ENCODE measurements around the gene DGKG. TPM values are rescaled to one million over a fixed set of nuclear protein-coding genes. Genes with fewer than 3 reads are reported as not detected.

DGKG gene
- polyA plus RNA-seq, 1 donor (not counting 4 experiments of a cell fraction or from before 2014, with no cell fraction given), result 0.22 TPM

DNA sequence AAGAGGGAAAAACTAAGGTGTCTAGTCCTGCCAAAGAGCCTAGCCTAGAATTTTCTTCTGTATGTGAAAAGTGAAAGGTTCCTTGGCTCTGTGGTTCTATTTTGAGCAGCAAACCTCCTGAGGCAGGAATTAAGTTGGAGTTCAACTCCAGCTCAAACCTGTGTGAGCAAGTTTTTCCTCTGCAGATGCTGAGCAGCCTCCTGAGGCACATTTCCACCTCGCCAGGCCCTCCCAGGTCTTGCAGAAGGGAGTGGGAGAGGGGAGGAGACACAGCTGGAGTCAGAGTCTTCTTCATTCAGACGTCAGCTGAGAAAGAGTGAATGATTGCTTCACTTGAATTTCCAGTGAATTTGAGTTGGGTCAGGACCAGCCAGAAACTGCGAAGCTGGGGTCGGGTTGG is 183.6 kb downstream of the DGKG start:
- no peak overlapping the region for H3K4me3 ChIP-seq (ENCODE audit: control insufficient read depth in 2 of 3, extremely low read depth in 1 of 3, insufficient read depth in 2 of 3, low read depth in 1 of 3, low read length in 3 of 3)
- no peaks in the 10 kb centered on the region for H3K36me3 ChIP-seq (ENCODE audit: control insufficient read depth in 2 of 2, extremely low read depth in 1 of 2, insufficient read depth in 2 of 2, low read length in 2 of 2)
- peaks cover 8% of the 10 kb centered on the region for H3K27me3 ChIP-seq (ENCODE audit: control insufficient read depth, extremely low read depth, insufficient read depth, low read length)
- FAIRE-seq (no peak), DNase-seq (ENCODE audit: low read depth, low spot score) (no peak)
- H3K27ac ChIP-seq (ENCODE audit: control insufficient read depth, insufficient read depth, low read length), result no peak overlapping the region
- dilution Hi-C loops (cut with MboI; ENCODE audit: extremely low pct_ligation_motif_present, low sequenced_read_pairs), result no loop called here
- no peaks in the 10 kb centered on the region for H3K79me2 ChIP-seq (ENCODE audit: control insufficient read depth, insufficient read depth, low read length)
- H2AFZ ChIP-seq (ENCODE audit: control insufficient read depth, low read length), result no peak overlapping the region
- no peak overlapping the region for H3K9ac ChIP-seq (ENCODE audit: control insufficient read depth, extremely low read depth, insufficient read depth, low read length)
- H3K4me1 ChIP-seq (ENCODE audit: control insufficient read depth, extremely low read depth, insufficient read depth, low read length), result no peaks in the 10 kb centered on the region
- H3K9me3 ChIP-seq (ENCODE audit: control insufficient read depth, low read depth, low read length), result no peaks in the 10 kb centered on the region
- H3K4me2 ChIP-seq (ENCODE audit: control insufficient read depth, extremely low read depth, insufficient read depth, low read depth, low read length), result no peak overlapping the region
- H3K9me1 ChIP-seq (ENCODE audit: control insufficient read depth, extremely low read depth, insufficient read depth, low read length), result no peaks in the 10 kb centered on the region
- H4K20me1 ChIP-seq (ENCODE audit: control insufficient read depth, extremely low read depth, insufficient read depth, low read length), result no peaks in the 10 kb centered on the region
- no peak for TF ChIP-seq EZH2 (IDR thresholded peaks at IDR 0.05; ENCODE audit: low read length)
- TF ChIP-seq, protein P1, sequence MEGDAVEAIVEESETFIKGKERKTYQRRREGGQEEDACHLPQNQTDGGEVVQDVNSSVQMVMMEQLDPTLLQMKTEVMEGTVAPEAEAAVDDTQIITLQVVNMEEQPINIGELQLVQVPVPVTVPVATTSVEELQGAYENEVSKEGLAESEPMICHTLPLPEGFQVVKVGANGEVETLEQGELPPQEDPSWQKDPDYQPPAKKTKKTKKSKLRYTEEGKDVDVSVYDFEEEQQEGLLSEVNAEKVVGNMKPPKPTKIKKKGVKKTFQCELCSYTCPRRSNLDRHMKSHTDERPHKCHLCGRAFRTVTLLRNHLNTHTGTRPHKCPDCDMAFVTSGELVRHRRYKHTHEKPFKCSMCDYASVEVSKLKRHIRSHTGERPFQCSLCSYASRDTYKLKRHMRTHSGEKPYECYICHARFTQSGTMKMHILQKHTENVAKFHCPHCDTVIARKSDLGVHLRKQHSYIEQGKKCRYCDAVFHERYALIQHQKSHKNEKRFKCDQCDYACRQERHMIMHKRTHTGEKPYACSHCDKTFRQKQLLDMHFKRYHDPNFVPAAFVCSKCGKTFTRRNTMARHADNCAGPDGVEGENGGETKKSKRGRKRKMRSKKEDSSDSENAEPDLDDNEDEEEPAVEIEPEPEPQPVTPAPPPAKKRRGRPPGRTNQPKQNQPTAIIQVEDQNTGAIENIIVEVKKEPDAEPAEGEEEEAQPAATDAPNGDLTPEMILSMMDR (optimal IDR thresholded peaks at IDR 0.05 in 1 of 3, IDR thresholded peaks at IDR 0.05 in 1 of 3, conservative IDR thresholded peaks at IDR 0.05 in 1 of 3; ENCODE audit: extremely low read depth in 1 of 3, insufficient read depth in 2 of 3, low read length in 3 of 3), result no peak

DNA sequence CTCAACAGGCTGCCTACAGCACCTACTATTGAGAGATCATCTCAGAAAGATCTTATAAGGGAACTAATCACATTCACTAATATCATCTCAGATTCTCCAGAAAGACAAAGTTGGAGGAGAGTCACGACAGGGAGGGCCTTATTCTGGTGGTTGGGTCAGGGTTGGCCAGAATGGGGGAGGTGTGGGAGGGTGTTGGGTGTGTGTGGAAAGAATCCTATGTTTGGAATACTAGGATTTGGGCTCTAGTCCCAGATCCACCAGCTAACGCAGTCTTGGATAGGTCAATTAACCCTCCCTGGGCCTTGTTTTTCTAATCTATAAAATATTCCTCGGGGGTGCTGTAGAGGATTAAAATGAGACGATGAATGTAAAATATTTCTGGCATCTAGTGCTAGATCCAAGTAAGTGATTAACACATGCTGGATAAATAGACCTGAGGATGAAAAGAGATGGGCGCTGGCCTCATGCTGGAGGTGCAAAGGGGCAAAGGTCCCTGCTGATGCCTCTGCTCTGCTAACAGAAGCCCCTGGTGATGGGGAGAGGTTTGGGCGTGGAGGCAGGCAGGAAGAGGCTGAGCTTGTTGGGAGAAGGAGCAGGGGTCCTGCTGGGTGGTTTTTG is 185.6 kb downstream of the DGKG start:
- dilution Hi-C loops (cut with MboI; ENCODE audit: extremely low pct_ligation_motif_present, low sequenced_read_pairs), result no loop called here
- Histone ChIP-seq H3K9ac (ENCODE audit: control insufficient read depth, extremely low read depth, insufficient read depth, low read length) (no peak overlapping the region), H3K9me3 (ENCODE audit: control insufficient read depth, low read depth, low read length) (no peaks in the 10 kb centered on the region), H3K27ac (ENCODE audit: control insufficient read depth, insufficient read depth, low read length) (no peak overlapping the region), H3K27me3 (ENCODE audit: control insufficient read depth, extremely low read depth, insufficient read depth, low read length) (peaks cover 8% of the 10 kb centered on the region), H3K79me2 (ENCODE audit: control insufficient read depth, insufficient read depth, low read length) (no peaks in the 10 kb centered on the region), H3K9me1 (ENCODE audit: control insufficient read depth, extremely low read depth, insufficient read depth, low read length) (no peaks in the 10 kb centered on the region), H4K20me1 (ENCODE audit: control insufficient read depth, extremely low read depth, insufficient read depth, low read length) (no peaks in the 10 kb centered on the region), H3K36me3 (ENCODE audit: control insufficient read depth in 2 of 2, extremely low read depth in 1 of 2, insufficient read depth in 2 of 2, low read length in 2 of 2) (no peaks in the 10 kb centered on the region), H3K4me2 (ENCODE audit: control insufficient read depth, extremely low read depth, insufficient read depth, low read depth, low read length) (no peak overlapping the region), H3K4me1 (ENCODE audit: control insufficient read depth, extremely low read depth, insufficient read depth, low read length) (no peaks in the 10 kb centered on the region), H3K4me3 (ENCODE audit: control insufficient read depth in 2 of 3, extremely low read depth in 1 of 3, insufficient read depth in 2 of 3, low read depth in 1 of 3, low read length in 3 of 3) (no peak overlapping the region), H2AFZ (ENCODE audit: control insufficient read depth, low read length) (no peak overlapping the region)
- no peak for TF ChIP-seq EZH2 (IDR thresholded peaks at IDR 0.05; ENCODE audit: low read length)
- TF ChIP-seq, protein P1 (optimal IDR thresholded peaks at IDR 0.05 in 1 of 3, IDR thresholded peaks at IDR 0.05 in 1 of 3, conservative IDR thresholded peaks at IDR 0.05 in 1 of 3; ENCODE audit: extremely low read depth in 1 of 3, insufficient read depth in 2 of 3, low read length in 3 of 3), result no peak
- no peak for FAIRE-seq
- DNase-seq (ENCODE audit: low read depth, low spot score), result no peak

Measured in keratinocyte (primary cell).